LNCAP (cell line): Measurements from ENCODE around the gene TPI1.
A peak's percentile ranks its signal among the peaks of the same experiment; 100 is the strongest.

ENCODE experiments used
- TF ChIP-seq, protein P1 (sequence below): fragments of 450-650 bp; IDR thresholded peaks from 2 replicates; pipeline ENCODE4 v1.5.1; 2017; ENCODE audit warnings: mild to moderate bottlenecking

The TPI1 gene

GRCh38 chr12:6863033-6863432 lies 4.3 kb upstream of the TPI1 start:
- TF ChIP-seq, protein P1, sequence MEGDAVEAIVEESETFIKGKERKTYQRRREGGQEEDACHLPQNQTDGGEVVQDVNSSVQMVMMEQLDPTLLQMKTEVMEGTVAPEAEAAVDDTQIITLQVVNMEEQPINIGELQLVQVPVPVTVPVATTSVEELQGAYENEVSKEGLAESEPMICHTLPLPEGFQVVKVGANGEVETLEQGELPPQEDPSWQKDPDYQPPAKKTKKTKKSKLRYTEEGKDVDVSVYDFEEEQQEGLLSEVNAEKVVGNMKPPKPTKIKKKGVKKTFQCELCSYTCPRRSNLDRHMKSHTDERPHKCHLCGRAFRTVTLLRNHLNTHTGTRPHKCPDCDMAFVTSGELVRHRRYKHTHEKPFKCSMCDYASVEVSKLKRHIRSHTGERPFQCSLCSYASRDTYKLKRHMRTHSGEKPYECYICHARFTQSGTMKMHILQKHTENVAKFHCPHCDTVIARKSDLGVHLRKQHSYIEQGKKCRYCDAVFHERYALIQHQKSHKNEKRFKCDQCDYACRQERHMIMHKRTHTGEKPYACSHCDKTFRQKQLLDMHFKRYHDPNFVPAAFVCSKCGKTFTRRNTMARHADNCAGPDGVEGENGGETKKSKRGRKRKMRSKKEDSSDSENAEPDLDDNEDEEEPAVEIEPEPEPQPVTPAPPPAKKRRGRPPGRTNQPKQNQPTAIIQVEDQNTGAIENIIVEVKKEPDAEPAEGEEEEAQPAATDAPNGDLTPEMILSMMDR, result no peak

GRCh38 chr12:6863586-6864321 lies 3.6 kb upstream of the TPI1 start:
- TF ChIP-seq, protein P1, result no peak

DNA sequence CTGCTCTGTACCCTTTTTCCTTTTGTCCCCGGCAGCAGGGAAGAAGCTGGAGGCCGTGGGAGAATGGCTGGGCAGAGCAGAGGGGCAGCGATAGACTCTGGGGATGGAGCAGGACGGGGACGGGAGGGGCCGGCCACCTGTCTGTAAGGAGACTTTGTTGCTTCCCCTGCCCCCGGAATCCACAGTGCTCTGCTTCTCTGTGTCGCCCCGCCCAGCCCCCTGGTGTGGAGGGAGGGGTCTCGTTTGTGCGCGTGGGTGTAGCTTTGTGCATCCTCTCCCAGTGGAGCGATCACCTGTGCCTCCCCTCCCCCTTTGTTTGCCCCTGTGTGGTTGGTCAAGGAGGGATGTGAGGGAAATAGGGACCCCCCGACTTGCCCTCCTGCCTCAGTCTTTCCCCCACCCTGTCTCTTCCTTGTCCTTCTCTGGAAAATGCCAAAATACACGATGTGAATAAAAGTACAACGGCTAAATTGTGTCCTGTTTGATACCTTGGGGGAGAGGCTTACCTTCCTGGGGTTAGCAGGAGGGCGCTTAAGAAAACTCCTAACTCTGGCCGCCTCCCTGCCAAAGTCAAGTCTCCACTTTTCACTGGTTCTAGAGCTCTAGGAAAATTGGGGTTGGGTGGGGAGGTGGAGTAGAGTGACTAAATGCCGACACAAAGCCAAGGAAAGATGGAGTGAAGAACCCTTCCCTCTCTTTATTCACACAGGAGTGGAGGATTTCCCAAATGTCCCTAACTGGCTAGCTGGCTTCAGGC lies 990 bp upstream of the TPI1 start:
- TF ChIP-seq, protein P1, result no peak

DNA sequence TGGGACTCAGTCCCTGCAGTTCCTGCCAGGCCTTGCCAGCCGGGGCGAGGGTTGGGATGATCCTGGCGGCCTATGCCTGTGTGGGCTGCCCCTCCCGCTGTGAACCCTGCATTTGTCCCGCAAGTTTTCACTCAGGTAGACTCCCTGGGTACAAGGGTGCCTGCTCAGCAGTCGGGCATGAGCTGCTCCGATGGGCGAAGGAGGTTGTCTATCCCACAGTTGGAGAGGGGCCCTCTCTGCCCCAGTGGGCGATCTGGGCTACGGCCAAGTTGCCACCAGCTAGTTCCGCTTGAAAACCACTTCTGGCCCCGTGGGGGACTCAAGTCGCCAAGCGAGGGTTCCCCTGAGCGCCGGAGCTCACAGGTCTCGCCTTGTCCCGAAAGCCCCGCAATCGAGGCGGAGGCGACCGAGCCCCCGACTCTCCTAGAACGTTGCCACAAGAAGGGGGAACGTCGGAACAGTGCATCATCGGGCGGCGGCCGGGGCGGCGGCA lies 365 bp upstream of the TPI1 start:
- TF ChIP-seq, protein P1, result no peak

DNA sequence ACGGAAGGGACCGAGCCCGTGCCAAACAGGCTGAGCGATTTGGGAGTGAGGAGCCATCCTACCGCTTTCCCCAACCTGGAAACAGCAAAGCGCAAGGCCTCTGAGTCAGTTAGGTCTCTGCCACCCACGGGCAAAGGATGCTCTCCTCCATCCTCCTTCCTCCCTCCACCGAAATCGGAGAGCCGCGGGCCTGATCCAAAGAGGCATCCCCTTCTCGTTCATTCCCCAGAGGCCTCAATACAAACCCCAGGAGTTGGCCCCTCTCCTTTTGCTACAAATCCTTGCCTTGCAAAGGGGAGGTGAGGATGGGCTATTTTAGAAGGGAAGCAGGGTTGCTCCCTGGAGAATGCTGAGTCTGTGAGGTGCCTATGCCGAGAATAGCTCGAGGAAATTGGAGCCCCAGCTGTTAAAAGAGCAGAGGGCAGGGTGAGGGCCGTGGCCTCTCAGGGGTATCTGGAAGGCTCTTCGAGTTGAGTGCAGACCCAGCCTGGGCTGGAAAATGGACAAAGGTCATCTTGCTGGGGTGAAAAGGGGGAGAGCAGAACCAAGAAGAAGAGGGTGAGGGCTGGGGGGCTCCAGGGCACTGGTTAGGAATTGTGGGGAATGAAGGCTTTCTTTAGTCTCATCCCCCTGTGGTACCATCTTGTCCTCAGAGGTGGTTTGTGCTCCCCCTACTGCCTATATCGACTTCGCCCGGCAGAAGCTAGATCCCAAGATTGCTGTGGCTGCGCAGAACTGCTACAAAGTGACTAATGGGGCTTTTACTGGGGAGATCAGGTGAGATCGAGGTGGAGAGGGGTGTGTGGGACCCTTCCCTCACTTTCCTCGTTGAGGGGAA lies 1.1 kb downstream of the TPI1 start:
- TF ChIP-seq, protein P1, result no peak

DNA sequence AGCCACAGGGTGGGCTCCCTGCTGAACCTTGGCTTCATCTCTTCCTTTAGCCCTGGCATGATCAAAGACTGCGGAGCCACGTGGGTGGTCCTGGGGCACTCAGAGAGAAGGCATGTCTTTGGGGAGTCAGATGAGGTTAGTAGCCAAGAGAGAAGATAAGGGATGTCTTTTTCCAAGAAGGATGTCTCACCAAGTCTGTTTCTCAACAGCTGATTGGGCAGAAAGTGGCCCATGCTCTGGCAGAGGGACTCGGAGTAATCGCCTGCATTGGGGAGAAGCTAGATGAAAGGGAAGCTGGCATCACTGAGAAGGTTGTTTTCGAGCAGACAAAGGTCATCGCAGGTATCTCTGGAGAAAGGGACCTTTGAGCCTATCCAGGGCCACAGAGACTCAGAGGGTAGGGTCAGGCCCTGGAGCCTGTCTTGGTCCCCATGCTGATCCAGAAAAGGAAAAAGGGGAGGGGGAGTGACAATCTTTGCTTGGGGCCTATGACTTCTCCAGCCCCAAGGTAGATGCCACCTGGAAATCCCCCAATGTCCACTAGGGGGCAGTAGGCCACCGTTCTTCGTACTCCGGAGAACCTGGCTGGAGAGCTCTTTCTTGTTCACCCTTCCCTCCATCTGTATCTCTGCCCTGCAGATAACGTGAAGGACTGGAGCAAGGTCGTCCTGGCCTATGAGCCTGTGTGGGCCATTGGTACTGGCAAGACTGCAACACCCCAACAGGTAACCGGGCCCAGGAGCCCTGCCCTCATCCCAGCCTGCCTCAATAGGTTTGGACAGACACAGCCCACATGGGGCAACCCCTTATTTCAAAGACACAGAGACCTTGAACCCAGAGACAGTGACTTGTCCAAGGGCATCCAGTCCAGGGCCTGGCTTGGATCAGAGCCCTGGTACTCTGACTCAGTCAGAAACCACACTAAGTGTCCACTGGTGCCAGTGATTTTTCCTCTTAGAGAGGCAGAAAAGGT lies 2.0 kb downstream of the TPI1 start:
- TF ChIP-seq, protein P1, result peak; percentile 91
